DND-41 (cell line): Measurements from ENCODE around the gene ZNF575.

Experiments
- ATAC-seq: fragments of 200-7000 bp; cut with Tn5 transposase; 3 replicates; pipeline ENCODE4 v1.9.1; 2021; ENCODE audit warnings: low read depth; ENCODE audit not compliant: insufficient read depth
- DNase-seq: peaks from one replicate; pipeline ENCODE4 v3.0.0-alpha.2; 2020
- H2AFZ ChIP-seq: 2 replicates; pipeline ENCODE4 v1.6.0; 2012; ENCODE audit warnings: low read depth, low read length
- H3K27ac ChIP-seq: 2 replicates; pipeline ENCODE4 v1.5.1; 2012; ENCODE audit warnings: low read length, inconsistent platforms
- H3K27me3 ChIP-seq: fragments of 200-600 bp; sonication (generic); 2 replicates; pipeline ENCODE4 v1.6.0; 2012; ENCODE audit warnings: low read length, mild to moderate bottlenecking, inconsistent platforms; ENCODE audit not compliant: insufficient read depth, poor library complexity
- H3K36me3 ChIP-seq: 2 replicates; pipeline ENCODE4 v1.5.1; 2012; ENCODE audit warnings: low read length, inconsistent platforms; ENCODE audit not compliant: insufficient read depth
- H3K4me1 ChIP-seq: 2 replicates; pipeline ENCODE4 v1.5.1; 2012; ENCODE audit warnings: mild to moderate bottlenecking, low read length; ENCODE audit not compliant: insufficient read depth
- H3K4me2 ChIP-seq: 2 replicates; pipeline ENCODE4 v1.6.0; 2012; ENCODE audit warnings: mild to moderate bottlenecking, moderate library complexity, low read length, inconsistent platforms; ENCODE audit not compliant: insufficient read depth
- H3K4me3 ChIP-seq, 2 experiments: fragments of 200-600 bp in 1 of 2; shearing (Covaris generic) in 1 of 2; 2 replicates each; pipeline ENCODE4 v1.5.1; 2012 to 2016; ENCODE audit warnings: inconsistent platforms in 2 of 2, low read length in 2 of 2, mild to moderate bottlenecking in 2 of 2, low read depth in 1 of 2, moderate library complexity in 1 of 2
- H3K79me2 ChIP-seq: 2 replicates; pipeline ENCODE4 v1.6.0; 2012; ENCODE audit warnings: low read length, inconsistent platforms; ENCODE audit not compliant: insufficient read depth
- H3K9ac ChIP-seq: 2 replicates; pipeline ENCODE4 v1.6.0; 2012; ENCODE audit warnings: low read depth, mild to moderate bottlenecking, inconsistent platforms, low read length, moderate library complexity
- H3K9me3 ChIP-seq: 2 replicates; pipeline ENCODE4 v1.5.1; 2012; ENCODE audit warnings: low read length, moderate library complexity, mild to moderate bottlenecking, inconsistent platforms; ENCODE audit not compliant: insufficient read depth, severe bottlenecking
- H4K20me1 ChIP-seq: 2 replicates; pipeline ENCODE4 v1.6.0; 2012; ENCODE audit warnings: low read length; ENCODE audit not compliant: insufficient read depth
- EZH2 ChIP-seq: IDR thresholded peaks from 3 replicates; pipeline ENCODE4 v1.6.1; 2012; ENCODE audit warnings: borderline replicate concordance, low read depth, mild to moderate bottlenecking, moderate library complexity, low read length, inconsistent platforms; ENCODE audit not compliant: severe bottlenecking
- TF ChIP-seq, protein P1 (sequence below): IDR thresholded peaks from 2 replicates; pipeline ENCODE4 v1.5.1; 2012; ENCODE audit warnings: borderline replicate concordance, low read length, moderate library complexity, mild to moderate bottlenecking; ENCODE audit not compliant: poor library complexity, severe bottlenecking; ENCODE audit errors: extremely low read depth

Gene ZNF575

GRCh38 chr19:43489979-43490599 is 42.9 kb upstream of the ZNF575 start:
- TF ChIP-seq EZH2 = no peak
- TF ChIP-seq, protein P1, sequence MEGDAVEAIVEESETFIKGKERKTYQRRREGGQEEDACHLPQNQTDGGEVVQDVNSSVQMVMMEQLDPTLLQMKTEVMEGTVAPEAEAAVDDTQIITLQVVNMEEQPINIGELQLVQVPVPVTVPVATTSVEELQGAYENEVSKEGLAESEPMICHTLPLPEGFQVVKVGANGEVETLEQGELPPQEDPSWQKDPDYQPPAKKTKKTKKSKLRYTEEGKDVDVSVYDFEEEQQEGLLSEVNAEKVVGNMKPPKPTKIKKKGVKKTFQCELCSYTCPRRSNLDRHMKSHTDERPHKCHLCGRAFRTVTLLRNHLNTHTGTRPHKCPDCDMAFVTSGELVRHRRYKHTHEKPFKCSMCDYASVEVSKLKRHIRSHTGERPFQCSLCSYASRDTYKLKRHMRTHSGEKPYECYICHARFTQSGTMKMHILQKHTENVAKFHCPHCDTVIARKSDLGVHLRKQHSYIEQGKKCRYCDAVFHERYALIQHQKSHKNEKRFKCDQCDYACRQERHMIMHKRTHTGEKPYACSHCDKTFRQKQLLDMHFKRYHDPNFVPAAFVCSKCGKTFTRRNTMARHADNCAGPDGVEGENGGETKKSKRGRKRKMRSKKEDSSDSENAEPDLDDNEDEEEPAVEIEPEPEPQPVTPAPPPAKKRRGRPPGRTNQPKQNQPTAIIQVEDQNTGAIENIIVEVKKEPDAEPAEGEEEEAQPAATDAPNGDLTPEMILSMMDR = no peak
- no peaks in the 10 kb centered on the region for H3K4me1 ChIP-seq
- H4K20me1 ChIP-seq = no peaks in the 10 kb centered on the region

GRCh38 chr19:43490759-43491158 is 42.2 kb upstream of the ZNF575 start:
- Histone ChIP-seq H3K27ac (no peak overlapping the region), H3K27me3 (no peaks in the 10 kb centered on the region), H3K9ac (no peak overlapping the region), H3K36me3 (peaks cover 4% of the 10 kb centered on the region; the same call in 1 of the 2 replicates), H3K9me3 (no peaks in the 10 kb centered on the region), H3K4me3 (no peak overlapping the region), H3K4me2 (no peak overlapping the region), H3K79me2 (no peaks in the 10 kb centered on the region), H3K4me1 (no peaks in the 10 kb centered on the region), H4K20me1 (no peaks in the 10 kb centered on the region), H2AFZ (no peak overlapping the region)
- no peak for DNase-seq
- TF ChIP-seq, protein P1 = no peak
- TF ChIP-seq EZH2 = no peak
- ATAC-seq = no peak

More at GRCh38 chr19:43489979-43490599, 42.9 kb upstream of the ZNF575 start:
- H3K9me3 ChIP-seq = no peaks in the 10 kb centered on the region
- no peak for DNase-seq
- no peak overlapping the region for H3K4me3 ChIP-seq
- no peaks in the 10 kb centered on the region for H3K36me3 ChIP-seq
- no peak overlapping the region for H3K9ac ChIP-seq
- H3K27ac ChIP-seq = no peak overlapping the region
- H3K27me3 ChIP-seq = no peaks in the 10 kb centered on the region
- no peak overlapping the region for H2AFZ ChIP-seq
- H3K79me2 ChIP-seq = no peaks in the 10 kb centered on the region
- no peak for ATAC-seq
- no peak overlapping the region for H3K4me2 ChIP-seq

- Histone ChIP-seq H3K4me2 (no peak overlapping the region), H2AFZ (no peak overlapping the region), H3K9me3 (no peaks in the 10 kb centered on the region), H3K4me1 (no peaks in the 10 kb centered on the region), H3K9ac (no peak overlapping the region), H3K79me2 (no peaks in the 10 kb centered on the region), H3K36me3 (peaks cover 7% of the 10 kb centered on the region), H4K20me1 (no peaks in the 10 kb centered on the region), H3K27ac (no peak overlapping the region), H3K4me3 (no peak overlapping the region), H3K27me3 (no peaks in the 10 kb centered on the region)
- TF ChIP-seq, protein P1 = no peak
- TF ChIP-seq EZH2 = no peak
- DNase-seq = no peak
- ATAC-seq = no peak
Observed at GRCh38 chr19:43495082-43495481, 37.9 kb upstream of the ZNF575 start.
